ENCODE results near the gene PCDH9. TPM values are rescaled to one million over a fixed set of nuclear protein-coding genes. Genes with fewer than 3 reads are reported as not detected.

The PCDH9 gene
- total and polyA plus RNA-seq, 11 donors = 3.0 to 39.6 (median 21.6) TPM

DNA sequence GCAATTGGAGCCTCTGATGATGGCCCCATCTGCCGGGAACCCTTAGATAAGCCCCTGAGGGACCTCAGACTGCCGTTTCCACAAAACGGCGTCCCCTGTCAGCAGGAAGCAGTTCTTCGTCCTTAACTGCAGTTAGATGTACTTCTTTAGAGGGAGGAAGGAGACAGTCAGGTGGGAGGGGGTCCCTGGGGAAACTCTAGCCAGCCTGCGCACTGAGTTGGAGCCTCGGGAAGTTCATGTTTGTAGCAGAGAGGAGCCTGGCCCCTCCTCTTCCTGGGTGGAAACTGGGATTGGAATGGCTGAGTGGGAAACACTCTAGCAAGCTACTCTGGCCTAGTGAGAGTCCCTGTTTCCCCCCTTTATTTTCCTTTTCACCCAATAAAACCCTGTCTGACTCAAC lies 612.4 kb downstream of the PCDH9 start:
- Histone ChIP-seq H3K27me3 (no peaks in the 10 kb centered on the region), H3K36me3 (no peaks in the 10 kb centered on the region), H3K4me1 (no peaks in the 10 kb centered on the region), H3K27ac (no peak overlapping the region), H3K9me3 (peaks cover 0 to 10% (median 0%) of the 10 kb centered on the region in 12 donors), H3K4me3 (no peak overlapping the region)
- DNase-seq = no peak
- intact Hi-C loops (cut with DNase I) = loop anchor here in 1 of 10 donors (5.0 kb wide), 1 partner anchor 605 kb away; no protein-coding TSS in a partner anchor
- WGBS, 4 donors = 39 to 69% (median 61%) methylated on average over 7 of the region's 7 CpGs
- TF ChIP-seq, protein P1, sequence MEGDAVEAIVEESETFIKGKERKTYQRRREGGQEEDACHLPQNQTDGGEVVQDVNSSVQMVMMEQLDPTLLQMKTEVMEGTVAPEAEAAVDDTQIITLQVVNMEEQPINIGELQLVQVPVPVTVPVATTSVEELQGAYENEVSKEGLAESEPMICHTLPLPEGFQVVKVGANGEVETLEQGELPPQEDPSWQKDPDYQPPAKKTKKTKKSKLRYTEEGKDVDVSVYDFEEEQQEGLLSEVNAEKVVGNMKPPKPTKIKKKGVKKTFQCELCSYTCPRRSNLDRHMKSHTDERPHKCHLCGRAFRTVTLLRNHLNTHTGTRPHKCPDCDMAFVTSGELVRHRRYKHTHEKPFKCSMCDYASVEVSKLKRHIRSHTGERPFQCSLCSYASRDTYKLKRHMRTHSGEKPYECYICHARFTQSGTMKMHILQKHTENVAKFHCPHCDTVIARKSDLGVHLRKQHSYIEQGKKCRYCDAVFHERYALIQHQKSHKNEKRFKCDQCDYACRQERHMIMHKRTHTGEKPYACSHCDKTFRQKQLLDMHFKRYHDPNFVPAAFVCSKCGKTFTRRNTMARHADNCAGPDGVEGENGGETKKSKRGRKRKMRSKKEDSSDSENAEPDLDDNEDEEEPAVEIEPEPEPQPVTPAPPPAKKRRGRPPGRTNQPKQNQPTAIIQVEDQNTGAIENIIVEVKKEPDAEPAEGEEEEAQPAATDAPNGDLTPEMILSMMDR (IDR thresholded peaks at IDR 0.05) = no peak
- TF ChIP-seq POLR2A (IDR thresholded peaks at IDR 0.05) = no peak
- no peak for ATAC-seq

DNA sequence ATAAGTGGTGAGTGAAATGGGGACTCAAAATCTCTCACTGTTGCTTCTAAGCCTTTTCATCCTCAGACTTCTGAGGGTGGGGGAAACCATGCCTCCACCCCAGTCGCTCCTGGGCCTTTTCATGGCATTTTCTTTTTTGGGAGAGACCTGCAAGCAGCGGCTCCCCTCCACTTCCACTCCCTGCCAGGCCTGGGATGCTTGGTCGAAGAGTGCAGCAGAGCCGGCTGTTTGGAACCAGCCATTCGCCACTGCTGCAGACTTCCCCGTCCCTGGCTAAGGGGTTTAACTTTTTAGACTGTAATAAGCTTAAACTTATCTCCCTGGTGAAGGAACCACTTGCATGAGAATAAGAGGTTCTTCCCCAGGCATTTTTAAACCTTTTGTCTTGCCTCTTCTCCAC lies 617.2 kb downstream of the PCDH9 start:
- Histone ChIP-seq H3K27me3 (no peaks in the 10 kb centered on the region), H3K4me3 (no peak overlapping the region), H3K36me3 (no peaks in the 10 kb centered on the region), H3K27ac (no peak overlapping the region), H3K9me3 (peaks cover 0 to 10% (median 0%) of the 10 kb centered on the region in 12 donors), H3K4me1 (no peaks in the 10 kb centered on the region)
- no peak for DNase-seq
- no peak for ATAC-seq
- TF ChIP-seq, protein P1 (IDR thresholded peaks at IDR 0.05) = no peak
- TF ChIP-seq POLR2A (IDR thresholded peaks at IDR 0.05) = no peak
- intact Hi-C loops (cut with DNase I) = no loop called here
- 92 to 95% (median 93%) methylated on average over 6 of the region's 6 CpGs for WGBS, 4 donors

DNA sequence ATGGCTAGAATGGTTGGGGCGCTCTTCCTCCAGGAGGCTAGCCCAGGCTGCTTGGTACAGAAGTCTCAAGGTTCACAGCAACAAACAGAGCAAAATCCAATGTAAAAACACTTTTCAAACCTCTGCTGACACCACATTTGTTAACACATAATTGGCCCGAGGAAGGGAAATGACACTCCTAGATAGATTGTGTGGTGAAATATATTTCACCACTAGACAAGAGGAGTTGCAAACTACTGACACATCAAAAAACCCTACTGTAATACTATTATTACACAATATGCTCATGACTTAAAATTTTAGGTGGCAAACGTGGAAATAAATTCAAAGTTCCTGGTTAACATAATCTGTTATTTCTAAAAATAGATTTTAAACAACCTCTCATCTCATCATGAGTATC lies 643.6 kb downstream of the PCDH9 start:
- no peaks in the 10 kb centered on the region for H3K27me3 ChIP-seq
- no peaks in the 10 kb centered on the region for H3K36me3 ChIP-seq
- ATAC-seq = no peak
- H3K9me3 ChIP-seq = no peaks in the 10 kb centered on the region
- intact Hi-C loops (cut with DNase I) = no loop called here
- TF ChIP-seq, protein P1 (IDR thresholded peaks at IDR 0.05) = no peak
- TF ChIP-seq POLR2A (IDR thresholded peaks at IDR 0.05) = no peak
- no peak overlapping the region for H3K27ac ChIP-seq
- H3K4me1 ChIP-seq = no peaks in the 10 kb centered on the region
- 53 to 73% (median 67%) methylated on average over 3 of the region's 3 CpGs for WGBS, 4 donors
- no peak overlapping the region for H3K4me3 ChIP-seq
- no peak for DNase-seq

DNA sequence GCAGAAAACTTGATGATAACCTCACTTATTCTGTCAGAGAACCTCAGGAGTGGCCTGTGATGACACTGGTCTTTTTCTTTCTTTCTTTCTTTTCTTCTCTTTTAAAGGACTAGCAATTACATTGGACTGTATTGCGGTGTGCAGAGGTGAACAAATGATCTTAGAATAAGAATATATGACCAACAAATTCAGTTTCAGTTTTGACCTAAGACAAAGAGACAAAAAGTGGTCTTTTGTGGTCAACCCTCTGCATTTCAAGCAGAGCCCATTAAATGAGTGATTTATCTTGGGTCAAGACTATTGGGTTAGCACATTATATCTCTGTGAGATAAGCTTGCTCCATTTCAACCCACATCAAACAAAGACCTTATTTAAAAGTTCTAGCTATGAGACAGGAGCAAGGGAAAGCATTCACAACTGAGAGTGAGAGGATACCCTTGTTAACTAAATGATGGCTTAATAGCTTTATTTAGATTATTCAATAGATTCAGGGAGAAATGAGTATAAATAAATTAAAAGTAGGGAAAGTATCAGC lies 644.4 kb downstream of the PCDH9 start:
- intact Hi-C loops (cut with DNase I) = no loop called here
- H3K9me3 ChIP-seq = no peaks in the 10 kb centered on the region
- ATAC-seq (no peak), DNase-seq (no peak)
- H3K36me3 ChIP-seq = no peaks in the 10 kb centered on the region
- no peaks in the 10 kb centered on the region for H3K27me3 ChIP-seq
- H3K27ac ChIP-seq = no peak overlapping the region
- WGBS, 4 donors = 92 to 97% (median 93%) methylated on average over 1 of the region's 1 CpG
- H3K4me1 ChIP-seq = no peaks in the 10 kb centered on the region
- no peak overlapping the region for H3K4me3 ChIP-seq
- TF ChIP-seq POLR2A (IDR thresholded peaks at IDR 0.05) = no peak
- TF ChIP-seq, protein P1 (IDR thresholded peaks at IDR 0.05) = no peak

Data from heart left ventricle (tissue), 16 donors.